Measurements from ENCODE around the gene ZNF484.
A peak's percentile ranks its signal among the peaks of the same experiment; 100 is the strongest.
"Not testable (repeated sequence)": the region's sequence is repeated elsewhere in the genome, so short reads cannot be mapped to it uniquely, and the experiment has no call there.

Gene ZNF484

DNA sequence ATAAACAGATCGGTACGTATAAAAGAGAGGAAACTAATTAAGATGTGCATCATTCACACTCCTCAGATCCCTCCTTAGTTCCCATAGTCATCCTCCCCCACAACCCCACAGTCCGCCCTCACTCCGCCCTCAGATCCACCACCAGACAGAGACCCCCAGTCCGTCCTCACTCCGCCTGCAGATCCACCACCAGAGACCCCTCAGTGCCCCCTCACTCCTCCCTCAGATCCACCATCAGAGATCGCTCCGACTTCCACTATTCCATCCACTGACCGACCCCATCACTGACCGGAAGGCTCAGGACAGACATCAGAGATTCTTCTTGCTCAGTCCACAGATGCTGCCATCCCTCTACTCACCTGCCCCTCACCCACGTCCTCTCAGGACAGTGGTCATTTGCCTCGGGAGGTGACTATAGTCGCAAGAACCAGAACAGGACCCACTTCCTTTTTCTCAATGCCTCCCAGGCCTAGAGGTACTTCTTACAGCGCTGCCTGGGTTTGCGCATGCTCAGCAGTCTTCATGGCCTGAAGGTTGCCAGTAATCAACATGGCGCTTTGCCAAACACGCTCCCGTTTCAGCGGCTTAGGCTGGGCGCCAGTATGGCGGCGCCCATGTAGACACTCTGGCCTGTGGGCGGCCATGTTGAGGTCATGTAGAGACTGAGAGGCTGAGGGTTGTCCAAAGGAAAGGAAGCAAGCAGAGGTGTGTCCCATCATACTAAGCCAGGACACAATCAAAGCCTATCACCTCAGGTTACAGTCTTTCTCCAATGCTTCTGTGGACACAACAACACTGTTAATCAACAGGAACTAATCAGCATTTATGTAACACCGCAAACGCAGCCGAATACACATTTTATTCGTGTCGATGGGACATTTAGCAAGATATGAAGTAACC is at the start of gene ZNF484:
ZNF484 (minus strand) TSS at position 508 of the 900 bp plus-strand sequence. CDS start 3,009 bp downstream, outside the sequence.
- DNase-seq (ENCODE audit: low spot score), result peak; percentile 99

DNA sequence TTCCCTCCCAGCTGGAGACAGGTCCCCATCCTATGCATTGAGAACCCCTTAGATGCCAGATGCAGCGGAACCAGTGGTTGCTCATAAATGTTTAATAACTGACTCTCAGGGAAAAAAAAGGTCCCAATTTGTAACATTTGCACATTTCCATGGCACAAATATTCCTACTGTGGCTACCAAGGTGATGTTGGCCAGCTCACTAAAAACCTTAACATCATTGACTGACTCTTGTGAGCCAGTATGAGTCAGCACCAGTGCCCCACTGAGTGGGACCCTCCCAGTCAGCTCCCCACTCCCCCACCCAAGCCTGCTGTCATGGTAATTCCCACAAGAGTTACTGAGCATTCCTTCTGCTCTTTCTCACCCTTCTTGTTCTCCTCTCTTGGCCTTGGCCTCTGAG is 42.6 kb upstream of the ZNF484 start:
- no peak for DNase-seq (ENCODE audit: low spot score)

DNA sequence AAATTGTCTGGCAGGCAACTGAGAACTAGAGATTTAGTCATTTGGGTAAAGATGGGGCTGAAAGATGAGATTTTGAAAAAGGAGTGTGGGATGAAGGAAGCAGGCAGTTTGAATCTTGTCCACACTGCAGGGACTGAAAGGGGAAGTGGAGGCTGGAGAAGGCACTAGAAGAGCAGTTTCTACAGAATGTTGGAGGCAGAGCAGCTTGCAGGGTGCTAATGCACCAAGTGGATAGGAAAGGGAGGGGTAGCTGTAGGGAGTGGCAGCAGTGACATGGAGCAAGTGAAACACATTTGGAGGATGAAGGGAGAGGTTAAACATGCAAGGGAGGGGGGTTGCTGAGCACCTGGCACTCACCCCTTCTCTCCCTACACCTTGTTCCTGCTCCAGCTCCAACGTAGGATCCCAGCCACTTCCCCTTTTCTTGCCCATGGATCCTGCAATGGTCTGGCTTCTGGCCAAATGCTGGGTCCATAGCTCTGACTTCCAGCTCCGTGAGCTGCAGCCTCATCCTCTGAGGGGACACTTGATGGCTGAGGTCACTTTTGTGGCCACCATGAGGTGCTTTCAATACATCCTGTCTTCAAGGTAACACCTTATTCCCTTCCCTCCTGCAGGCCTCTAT is 39.5 kb upstream of the ZNF484 start:
- DNase-seq (ENCODE audit: low spot score), result no peak

DNA sequence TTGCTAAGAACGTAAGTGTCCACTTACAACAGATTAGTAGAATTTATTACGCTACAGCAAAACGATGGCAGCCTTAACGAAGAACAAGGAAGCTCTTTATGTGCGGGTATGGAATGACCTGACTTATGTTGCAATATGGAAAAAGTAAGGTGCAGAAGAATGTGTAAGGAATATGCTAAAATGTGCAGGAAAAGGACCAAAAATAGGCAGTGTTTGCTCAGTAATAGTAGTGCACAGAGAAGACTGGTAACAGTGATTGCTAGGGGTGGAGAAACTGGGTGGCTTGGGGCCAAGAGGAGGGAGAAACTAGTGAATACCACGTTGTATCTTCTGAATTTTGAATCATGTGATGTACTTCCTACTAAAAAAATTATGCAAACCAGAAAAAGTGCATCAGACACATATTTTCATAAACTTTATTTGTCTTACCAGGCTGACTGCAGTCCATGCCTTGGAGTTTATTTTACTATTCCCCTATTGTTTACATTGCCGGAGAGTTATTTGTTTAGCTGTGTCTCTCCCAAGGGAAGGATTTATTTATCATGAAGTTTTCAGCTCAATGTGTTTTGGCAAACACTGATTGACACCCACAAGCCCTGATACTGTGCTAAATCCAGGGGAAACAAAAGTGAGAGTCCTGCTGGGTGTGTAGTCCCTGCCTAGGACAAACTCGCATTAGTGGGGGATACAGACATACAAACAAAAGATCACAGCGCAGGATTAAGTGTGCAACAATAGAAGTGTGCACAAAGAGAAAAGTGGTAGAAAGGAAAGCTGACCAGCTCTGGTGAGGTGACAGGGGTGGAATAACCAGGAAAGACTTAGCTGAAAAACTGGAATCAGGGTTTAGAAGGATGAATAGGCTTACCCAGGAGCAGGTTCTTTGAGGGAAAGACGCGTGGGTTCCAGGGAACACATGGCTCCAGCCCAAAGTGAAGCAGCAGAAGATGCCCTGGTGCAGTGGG is 34.0 kb upstream of the ZNF484 start:
- DNase-seq (ENCODE audit: low spot score), result no peak

DNA sequence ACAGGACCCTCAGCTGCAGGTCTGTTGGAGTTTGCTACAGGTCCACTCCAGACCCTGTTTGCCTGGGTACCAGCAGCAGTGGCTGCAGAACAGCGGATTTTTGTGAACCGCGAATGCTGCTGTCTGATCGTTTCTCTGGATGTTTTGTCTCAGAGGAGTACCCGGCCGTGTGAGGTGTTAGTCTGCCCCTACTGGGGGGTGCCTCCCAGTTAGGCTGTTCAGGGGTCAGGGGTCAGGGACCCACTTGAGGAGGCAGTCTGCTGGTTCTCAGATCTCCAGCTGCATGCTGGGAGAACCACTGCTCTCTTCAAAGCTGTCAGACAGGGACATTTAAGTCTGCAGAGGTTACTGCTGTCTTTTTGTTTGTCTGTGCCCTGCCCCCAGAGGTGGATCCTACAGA is 27.3 kb upstream of the ZNF484 start:
- DNase-seq (ENCODE audit: low spot score), result not testable (repeated sequence)

DNA sequence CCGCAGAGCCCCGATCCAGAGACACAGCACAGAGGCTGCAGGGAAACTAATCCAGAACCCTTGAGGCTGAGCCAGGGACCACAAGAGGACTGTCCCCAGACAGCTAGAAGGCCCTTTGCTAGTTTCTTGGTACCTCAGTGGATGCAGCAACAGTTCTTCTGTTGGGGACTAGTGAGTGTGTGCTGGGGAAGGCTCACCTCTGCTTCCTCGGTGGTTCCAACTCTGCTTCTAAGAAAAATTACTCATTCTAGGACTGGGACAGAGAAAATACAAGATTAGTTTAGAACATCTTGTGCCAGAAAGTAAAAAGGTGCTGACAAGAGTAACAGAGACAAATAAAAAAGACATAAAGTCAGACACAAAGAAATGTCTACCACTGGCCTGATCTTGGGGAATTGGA is 19.5 kb upstream of the ZNF484 start:
- DNase-seq (ENCODE audit: low spot score), result no peak

DNA sequence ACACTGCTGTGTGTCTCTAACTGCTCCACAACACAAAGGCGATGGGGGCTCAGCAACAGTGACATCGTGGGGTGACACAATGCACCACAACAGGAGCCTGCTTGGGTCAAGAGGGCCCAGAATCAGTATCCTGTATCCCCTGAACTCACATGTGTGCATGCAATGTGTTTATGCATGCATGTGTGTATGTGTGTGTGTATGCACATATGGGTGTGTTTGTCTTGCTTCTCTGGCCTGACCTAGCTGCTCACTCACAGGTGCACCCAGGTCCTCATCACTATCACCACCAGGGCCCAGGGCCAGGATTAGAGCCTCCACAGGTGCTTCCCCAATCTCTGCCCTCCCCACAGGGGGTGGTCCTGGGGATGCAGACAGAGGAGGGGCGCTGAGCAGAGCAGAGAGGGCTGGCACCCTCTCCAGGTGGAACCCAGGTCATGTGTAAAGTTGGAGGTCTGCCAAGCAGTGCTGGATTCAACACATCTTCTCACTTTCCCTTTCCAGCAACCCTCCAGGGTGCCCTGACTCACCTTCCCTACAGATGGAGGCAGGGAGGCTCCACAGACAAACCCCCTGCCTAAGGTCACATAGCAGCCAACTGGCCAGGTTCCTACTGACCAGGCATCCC is 18.1 kb upstream of the ZNF484 start:
- DNase-seq (ENCODE audit: low spot score), result no peak

DNA sequence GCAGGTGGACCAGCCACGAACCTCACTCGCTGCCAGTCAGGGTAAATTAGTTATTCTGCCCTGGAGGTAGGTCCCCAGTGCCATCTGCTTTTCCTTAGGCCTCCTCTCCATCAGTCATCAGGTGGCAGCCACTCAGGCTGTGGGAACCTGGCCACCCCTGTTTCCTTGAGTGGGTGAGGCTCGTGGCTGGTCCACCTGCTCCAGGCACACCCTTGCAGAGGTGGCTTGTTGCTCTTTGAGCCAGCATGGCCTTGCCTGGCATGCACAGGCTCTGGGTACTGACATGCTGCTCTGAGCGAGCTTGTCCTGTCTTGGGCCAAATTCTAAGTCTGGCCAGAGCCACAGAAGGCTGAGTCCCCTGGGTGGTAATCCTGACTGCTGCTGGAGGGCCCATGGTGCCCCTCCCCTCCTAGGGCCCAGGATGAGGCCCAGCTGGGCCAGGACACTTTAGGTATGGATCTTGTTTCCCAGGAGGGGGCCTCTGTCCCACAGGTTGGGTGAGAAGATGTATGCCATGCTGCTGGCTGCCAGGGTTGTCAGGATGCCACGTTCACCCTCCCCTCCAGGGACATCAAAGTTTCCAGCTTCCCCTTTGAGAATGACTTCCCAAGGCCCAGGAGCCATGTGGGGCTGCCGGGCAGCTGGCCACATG is 17.0 kb upstream of the ZNF484 start:
- no peak for DNase-seq (ENCODE audit: low spot score)

DNA sequence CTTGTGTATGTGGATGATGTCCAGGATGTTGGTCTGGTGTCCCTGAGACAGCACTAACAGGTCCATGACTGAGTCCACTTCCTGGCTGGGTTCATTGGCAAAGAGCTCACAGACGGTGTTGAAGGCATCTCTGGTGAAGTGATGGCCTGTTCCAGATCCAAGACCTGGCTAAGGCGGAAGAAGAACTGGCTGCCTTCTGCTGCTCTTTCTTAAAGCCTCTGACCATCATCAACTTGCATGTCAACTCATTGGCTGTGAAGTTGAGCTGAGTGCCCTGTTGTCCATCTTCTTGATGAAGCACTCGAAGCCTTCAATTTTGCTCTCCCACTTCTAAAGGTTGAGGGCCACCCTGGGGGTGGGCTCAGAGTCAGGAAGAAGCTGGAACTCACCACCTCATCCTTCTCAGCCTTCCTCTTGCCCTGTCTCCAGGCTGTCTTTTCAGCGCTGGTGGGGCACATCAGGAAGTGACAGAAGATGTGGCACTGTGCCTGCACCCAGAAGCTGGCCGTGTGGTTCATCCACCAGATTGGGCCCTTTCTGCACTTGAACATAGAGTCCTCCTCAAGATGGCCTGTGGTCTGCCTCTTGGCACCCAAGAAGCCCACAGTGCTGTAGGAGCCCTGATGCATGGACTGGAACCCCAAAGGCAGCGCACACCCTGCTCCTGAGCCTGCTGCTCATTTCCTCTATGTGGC is 16.2 kb upstream of the ZNF484 start:
- DNase-seq (ENCODE audit: low spot score), result not testable (repeated sequence)

DNA sequence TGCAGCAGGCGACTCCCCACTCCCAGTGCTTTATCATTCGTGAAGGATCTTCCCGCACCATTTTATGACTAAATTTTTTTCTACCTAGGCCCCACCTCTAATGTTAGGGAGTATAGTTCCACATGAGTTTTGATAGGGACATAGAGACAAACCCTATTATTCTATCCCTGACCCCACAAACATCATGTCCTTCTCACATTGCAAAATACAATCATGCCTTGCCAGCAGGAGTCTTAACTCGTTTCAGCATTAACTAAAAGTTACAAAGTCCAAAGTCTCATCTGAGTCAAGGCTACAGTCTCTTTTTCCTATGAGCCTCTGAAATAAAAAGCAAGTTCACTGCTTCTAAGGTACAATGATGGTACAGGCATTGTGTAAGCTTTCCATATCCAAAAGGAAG is 14.4 kb upstream of the ZNF484 start:
- DNase-seq (ENCODE audit: low spot score), result not testable (repeated sequence)

DNA sequence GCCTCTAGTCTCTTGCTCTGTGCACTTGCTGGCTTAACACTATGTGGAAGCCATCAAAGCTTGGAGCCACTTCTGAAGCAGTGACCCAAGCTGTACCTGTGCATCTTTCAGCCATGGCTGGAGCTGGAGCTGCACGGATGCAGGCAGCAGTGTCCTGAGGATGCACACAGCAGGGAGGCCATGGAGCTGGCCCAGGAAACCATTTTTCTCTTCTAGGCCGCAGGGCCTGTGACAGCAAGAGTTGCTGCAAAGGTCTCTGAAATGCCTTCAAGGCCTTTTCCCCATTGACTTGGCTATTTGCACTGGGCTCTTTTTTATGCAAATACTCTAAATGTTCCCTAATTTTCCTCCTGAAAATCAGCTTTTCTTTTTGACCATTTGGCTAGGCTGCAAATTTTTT is 12.9 kb upstream of the ZNF484 start:
- no peak for DNase-seq (ENCODE audit: low spot score)

DNA sequence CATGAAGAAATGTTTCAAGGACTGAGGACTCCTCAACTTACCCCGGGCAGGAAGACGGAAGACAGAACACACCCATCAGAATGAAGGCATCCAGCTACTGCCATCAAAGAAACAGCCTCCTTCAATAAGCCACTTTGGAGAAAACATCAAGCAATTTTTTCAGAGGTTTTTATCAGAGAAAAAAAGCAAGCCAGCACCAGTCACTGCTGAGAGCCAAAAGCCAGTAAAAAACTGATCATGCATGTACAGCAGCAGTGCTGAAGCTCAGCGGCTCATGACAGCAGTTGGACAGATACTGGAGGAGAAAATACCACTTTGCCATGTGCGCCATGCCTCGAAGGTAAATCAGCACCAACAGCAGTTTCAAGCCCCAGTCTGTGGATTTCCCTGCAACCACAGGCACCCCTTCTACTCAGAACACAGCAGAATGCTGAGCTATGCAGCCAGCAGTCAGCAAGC is 10.1 kb upstream of the ZNF484 start:
- DNase-seq (ENCODE audit: low spot score), result peak; percentile 40

DNA sequence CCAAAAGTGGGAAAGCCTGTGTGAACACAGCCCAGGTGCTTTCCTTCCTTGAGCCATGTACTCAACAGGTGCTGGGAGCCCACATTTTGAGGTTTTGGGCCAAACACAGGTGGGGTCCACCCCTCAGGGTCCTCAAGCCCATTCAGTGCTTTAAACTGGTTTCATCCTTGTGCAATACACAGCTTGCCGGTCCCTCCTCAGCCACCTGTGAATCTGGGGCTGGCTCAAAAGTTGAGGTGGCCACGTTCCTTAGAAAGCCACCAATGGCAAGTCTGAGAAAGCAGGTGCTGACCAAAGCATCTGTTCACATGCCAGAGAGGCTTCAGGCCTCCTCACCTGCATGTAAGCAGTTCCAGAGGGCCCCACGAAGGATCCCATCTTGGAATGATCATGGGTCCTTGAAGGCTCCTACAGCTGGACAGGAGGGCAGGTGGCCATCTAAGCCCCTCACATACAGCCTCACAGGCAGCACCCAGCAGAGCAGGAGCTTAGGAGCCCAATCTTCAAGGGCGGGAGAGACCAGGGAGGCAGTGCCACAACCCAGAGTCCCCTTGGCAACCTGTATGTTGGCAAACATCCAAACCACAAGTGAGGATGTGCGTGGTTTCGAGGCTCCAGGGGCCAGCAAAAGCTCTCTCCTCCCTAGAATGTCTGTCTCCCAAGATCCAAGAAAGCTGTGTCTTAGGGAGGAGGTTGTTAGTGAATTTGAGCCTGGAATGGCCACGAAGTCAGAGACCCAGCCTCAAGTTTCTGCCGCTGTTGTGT is 9.2 kb upstream of the ZNF484 start:
- peak; percentile 67 for DNase-seq (ENCODE audit: low spot score)

DNA sequence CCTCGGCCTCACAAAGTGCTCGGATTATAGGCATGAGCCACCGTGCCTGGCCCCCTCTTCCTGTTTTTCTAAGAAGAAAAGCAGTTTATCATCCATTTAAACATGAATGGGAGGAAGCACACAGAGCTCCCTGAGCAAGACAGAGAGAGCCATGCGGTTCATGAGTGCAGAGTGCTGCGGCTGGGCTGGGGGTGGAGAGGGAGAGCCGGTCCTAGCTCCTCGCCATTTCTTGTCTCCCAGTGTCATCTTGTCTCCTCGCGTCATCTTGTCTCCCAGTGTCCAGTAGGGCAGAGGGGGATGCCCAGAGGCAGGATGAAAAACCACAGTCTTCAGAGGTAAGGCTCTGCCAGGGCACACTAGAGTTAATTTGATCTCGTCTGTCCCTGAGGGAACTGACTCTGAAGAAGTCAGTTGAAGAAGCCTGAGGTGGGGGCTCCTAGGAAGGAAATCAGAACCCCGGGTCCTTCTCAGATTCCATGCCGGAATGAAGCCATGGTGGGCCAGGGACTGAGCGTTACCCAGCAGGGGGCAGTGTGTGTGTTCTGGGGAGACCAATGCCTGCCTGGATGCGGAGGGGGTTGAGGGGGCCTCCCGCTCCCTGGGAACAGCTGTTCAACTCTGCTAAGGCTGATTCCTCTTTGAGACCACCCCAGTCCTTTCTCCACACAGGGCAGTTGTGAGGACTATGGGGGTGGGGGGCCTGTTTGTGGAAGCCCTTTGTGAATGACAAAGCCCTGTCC is 6.0 kb upstream of the ZNF484 start:
- not testable (repeated sequence) for DNase-seq (ENCODE audit: low spot score)

DNA sequence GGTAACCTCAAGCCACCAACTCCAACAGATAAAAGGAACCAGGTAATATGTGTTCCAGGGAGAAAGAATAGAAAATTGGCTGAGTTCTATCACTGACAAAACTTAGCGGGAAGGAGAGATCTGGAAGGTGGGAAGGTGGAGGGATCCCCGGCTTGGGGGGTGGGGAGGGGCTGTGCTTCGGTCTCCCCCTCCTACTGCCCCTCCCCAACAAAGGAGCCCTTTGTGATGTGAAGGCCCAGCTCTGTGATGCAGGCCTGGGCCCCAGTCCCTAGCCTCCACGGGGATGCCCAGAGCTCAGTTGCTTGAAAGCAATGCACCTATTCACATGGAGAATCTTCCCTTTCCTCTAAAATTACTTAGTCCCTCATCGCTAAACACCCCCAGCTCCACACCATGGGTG is 4.4 kb upstream of the ZNF484 start:
- DNase-seq (ENCODE audit: low spot score), result no peak

DNA sequence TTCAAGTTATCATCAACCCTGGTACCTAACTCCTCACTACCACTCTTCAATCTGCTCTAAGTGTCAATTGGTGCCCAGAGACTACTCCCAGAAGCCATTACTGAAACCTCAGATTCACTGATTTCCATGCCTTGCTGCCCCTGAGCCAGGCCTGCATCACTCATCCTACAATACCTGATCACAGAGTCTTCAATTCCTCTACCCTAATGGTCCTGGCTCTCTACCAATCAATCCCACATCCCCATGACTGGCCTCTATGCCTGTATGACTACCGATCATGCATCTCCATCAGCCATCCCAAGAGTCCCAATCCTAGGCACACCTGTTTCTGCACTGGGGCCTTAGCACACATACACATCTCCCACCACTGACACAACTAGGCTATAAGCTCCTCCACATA is 2.5 kb downstream of the ZNF484 start:
- no peak for DNase-seq (ENCODE audit: low spot score)

DNA sequence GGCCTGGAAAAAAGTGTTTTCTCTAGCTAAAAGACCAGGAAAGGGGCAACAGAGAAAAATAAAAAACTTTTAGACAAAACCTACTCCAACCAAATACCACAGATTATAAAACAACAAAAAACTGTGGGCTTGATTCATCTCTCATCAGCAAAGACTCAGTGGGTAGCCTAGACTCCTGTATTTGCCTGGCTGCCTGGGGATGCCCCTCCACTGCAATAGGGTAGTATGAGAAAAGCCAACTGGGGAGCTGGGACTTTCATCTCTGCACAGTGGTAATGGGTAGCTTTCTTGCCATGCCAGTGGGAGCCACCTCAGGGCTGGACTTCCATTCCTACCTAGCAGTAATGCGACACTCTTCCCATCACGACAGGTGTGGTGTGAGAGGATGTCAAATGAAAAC is 7.5 kb downstream of the ZNF484 start:
- no peak for DNase-seq (ENCODE audit: low spot score)

DNA sequence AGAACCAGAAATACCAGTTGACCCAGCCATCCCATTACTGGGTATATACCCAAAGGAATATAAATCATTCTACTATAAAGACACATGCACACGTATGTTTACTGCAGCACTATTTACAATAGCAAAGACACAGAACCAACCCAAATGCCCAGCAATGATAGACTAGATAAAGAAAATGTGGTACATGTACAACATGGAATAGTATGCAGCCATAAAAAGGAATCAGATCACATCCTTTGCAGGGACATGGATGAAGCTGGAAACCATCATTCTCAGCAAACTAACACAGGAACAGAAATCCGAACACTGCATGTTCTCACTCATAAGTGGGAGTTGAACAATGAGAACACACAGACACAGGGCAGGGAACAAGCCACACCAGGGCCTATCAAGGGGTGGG is 11.2 kb downstream of the ZNF484 start:
- DNase-seq (ENCODE audit: low spot score), result not testable (repeated sequence)

DNA sequence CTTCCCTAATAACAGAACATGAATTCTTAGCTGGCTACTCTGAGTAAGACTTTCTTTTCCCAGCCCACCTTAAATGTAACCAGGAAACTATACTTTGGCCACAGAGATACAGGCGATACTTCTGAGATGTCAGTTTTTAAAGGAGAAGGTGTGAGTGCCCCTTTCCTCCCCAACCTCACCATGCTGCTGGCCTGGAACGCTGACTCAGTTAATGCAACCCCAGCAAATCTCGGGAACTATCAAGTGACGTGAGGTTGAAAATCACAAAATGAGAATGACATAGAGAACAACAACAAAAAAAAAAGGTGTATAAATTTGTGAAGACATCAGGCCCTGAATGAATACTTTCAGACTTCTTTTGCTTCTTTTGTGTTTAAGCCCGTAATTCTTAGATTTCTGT is 13.7 kb downstream of the ZNF484 start:
- DNase-seq (ENCODE audit: low spot score), result no peak
